ENCODE data around the gene RIN3.

Gene RIN3

GRCh38 chr14:92493024-92493423, 20.6 kb upstream of the RIN3 start:
- TF ChIP-seq MAX (IDR thresholded peaks at IDR 0.05; ENCODE audit: low read depth, low read length) (no peak), MYC (IDR thresholded peaks at IDR 0.05; ENCODE audit: low read depth, low read length) (no peak), POLR2A (IDR thresholded peaks at IDR 0.05; ENCODE audit: extremely low read depth, insufficient read length) (no peak), CTCF (IDR thresholded peaks at IDR 0.05; ENCODE audit: low read depth, low read length) (no peak)

GRCh38 chr14:92493492-92493891, 20.1 kb upstream of the RIN3 start:
- no peak overlapping the region for H3K4me3 ChIP-seq (ENCODE audit: low read depth, low read length)
- no peak for TF ChIP-seq MYC (IDR thresholded peaks at IDR 0.05; ENCODE audit: low read depth, low read length)
- no peak for TF ChIP-seq MAX (IDR thresholded peaks at IDR 0.05; ENCODE audit: low read depth, low read length)
- TF ChIP-seq POLR2A (IDR thresholded peaks at IDR 0.05; ENCODE audit: extremely low read depth, insufficient read length) = no peak
- TF ChIP-seq CTCF (IDR thresholded peaks at IDR 0.05; ENCODE audit: low read depth, low read length) = no peak
- DNase-seq (ENCODE audit: low read depth) = no peak

More at GRCh38 chr14:92493024-92493423, 20.6 kb upstream of the RIN3 start:
- DNase-seq (ENCODE audit: low read depth) = peak; percentile 35
- H3K4me3 ChIP-seq (ENCODE audit: low read depth, low read length) = no peak overlapping the region

- DNase-seq (ENCODE audit: low read depth) = peak; percentile 46
- H3K4me3 ChIP-seq (ENCODE audit: low read depth, low read length) = no peak overlapping the region
- no peak for TF ChIP-seq POLR2A (IDR thresholded peaks at IDR 0.05; ENCODE audit: extremely low read depth, insufficient read length)
- TF ChIP-seq MAX (IDR thresholded peaks at IDR 0.05; ENCODE audit: low read depth, low read length) = no peak
- no peak for TF ChIP-seq MYC (IDR thresholded peaks at IDR 0.05; ENCODE audit: low read depth, low read length)
- TF ChIP-seq CTCF (IDR thresholded peaks at IDR 0.05; ENCODE audit: low read depth, low read length) = no peak
Measured at GRCh38 chr14:92494512-92494911, 19.1 kb upstream of the RIN3 start.

- DNase-seq (ENCODE audit: low read depth) = peak; percentile 66
- H3K4me3 ChIP-seq (ENCODE audit: low read depth, low read length) = no peak overlapping the region
- no peak for TF ChIP-seq MAX (IDR thresholded peaks at IDR 0.05; ENCODE audit: low read depth, low read length)
- TF ChIP-seq CTCF (IDR thresholded peaks at IDR 0.05; ENCODE audit: low read depth, low read length) = no peak
- TF ChIP-seq POLR2A (IDR thresholded peaks at IDR 0.05; ENCODE audit: extremely low read depth, insufficient read length) = no peak
- TF ChIP-seq MYC (IDR thresholded peaks at IDR 0.05; ENCODE audit: low read depth, low read length) = no peak
Measured at GRCh38 chr14:92495027-92495426, 18.6 kb upstream of the RIN3 start.

- DNase-seq (ENCODE audit: low read depth) = no peak
- no peak overlapping the region for H3K4me3 ChIP-seq (ENCODE audit: low read depth, low read length)
- TF ChIP-seq MAX (IDR thresholded peaks at IDR 0.05; ENCODE audit: low read depth, low read length) = no peak
Measured at GRCh38 chr14:92496191-92496857, 17.3 kb upstream of the RIN3 start.

GRCh38 chr14:92497391-92497790, 16.2 kb upstream of the RIN3 start:
- DNase-seq (ENCODE audit: low read depth) = no peak

More at GRCh38 chr14:92497391-92497790, 16.2 kb upstream of the RIN3 start:
- TF ChIP-seq POLR2A (IDR thresholded peaks at IDR 0.05; ENCODE audit: extremely low read depth, insufficient read length) = no peak
- TF ChIP-seq CTCF (IDR thresholded peaks at IDR 0.05; ENCODE audit: low read depth, low read length) = no peak
- TF ChIP-seq MYC (IDR thresholded peaks at IDR 0.05; ENCODE audit: low read depth, low read length) = no peak
- TF ChIP-seq MAX (IDR thresholded peaks at IDR 0.05; ENCODE audit: low read depth, low read length) = no peak
- H3K4me3 ChIP-seq (ENCODE audit: low read depth, low read length) = no peak overlapping the region

Measured in NB4 (cell line).